GM13977 (cell line): ENCODE data around the gene MAP3K12.

Source experiments
- DNase-seq: peaks from one replicate; pipeline ENCODE4 v3.0.0; 2012; ENCODE audit warnings: low spot score
- CTCF ChIP-seq: IDR thresholded peaks from 2 replicates; pipeline ENCODE4 v1.5.1; 2012; ENCODE audit warnings: mild to moderate bottlenecking, control low read depth; ENCODE audit not compliant: insufficient read depth; ENCODE audit errors: extremely low read depth, missing control alignments
- in situ Hi-C: fragments of 300-500 bp; cut with MboI; formaldehyde crosslinking; loops from one replicate; pipeline ENCODE4 v1.12.0; 2022; ENCODE audit warnings: low sequenced_read_pairs, low pct_unique_long_range_greater_than_20kb, mixed read lengths, inconsistent platforms; ENCODE audit not compliant: unreplicated experiment

Gene MAP3K12

GRCh38 chr12:53472056-53472582 is 27.1 kb downstream of the MAP3K12 start:
- DNase-seq = no peak
- in situ Hi-C loops = no loop called here
- TF ChIP-seq CTCF = no peak

- in situ Hi-C loops = no loop called here
- DNase-seq = no peak
- TF ChIP-seq CTCF = no peak
These were observed 31.0 kb downstream of the MAP3K12 start for GRCh38 chr12:53468282-53468681.

GRCh38 chr12:53467880-53468279 is 31.4 kb downstream of the MAP3K12 start:
- no peak for DNase-seq
- in situ Hi-C loops = no loop called here
- no peak for TF ChIP-seq CTCF

GRCh38 chr12:53467082-53467481 is 32.2 kb downstream of the MAP3K12 start:
- in situ Hi-C loops = no loop called here
- TF ChIP-seq CTCF = no peak
- DNase-seq = no peak

- DNase-seq = no peak
- in situ Hi-C loops = no loop called here
- TF ChIP-seq CTCF = no peak
These were observed 32.6 kb downstream of the MAP3K12 start for GRCh38 chr12:53466640-53467039.

GRCh38 chr12:53465679-53466078 is 33.6 kb downstream of the MAP3K12 start:
- in situ Hi-C loops = no loop called here
- TF ChIP-seq CTCF = no peak
- DNase-seq = no peak
